Epithelial cell of esophagus (primary cell): ENCODE results near the gene UQCRHL.
"Not testable (repeated sequence)": the region's sequence is repeated elsewhere in the genome, so short reads cannot be mapped to it uniquely, and the experiment has no call there.

Experiments
- DNase-seq: peaks from one replicate; pipeline ENCODE4 v3.0.0; 2010; ENCODE audit warnings: low read depth
- H3K4me3 ChIP-seq: 2 replicates; pipeline ENCODE4 v1.5.1; 2011; ENCODE audit warnings: mild to moderate bottlenecking, low read length, control low read depth
- TF ChIP-seq, protein P1 (sequence below): IDR thresholded peaks from 2 replicates; pipeline ENCODE4 v1.5.1; 2011; ENCODE audit warnings: low read depth, mild to moderate bottlenecking, low read length, control low read depth, inconsistent platforms; ENCODE audit not compliant: insufficient read depth; ENCODE audit errors: missing control alignments

The UQCRHL gene

DNA sequence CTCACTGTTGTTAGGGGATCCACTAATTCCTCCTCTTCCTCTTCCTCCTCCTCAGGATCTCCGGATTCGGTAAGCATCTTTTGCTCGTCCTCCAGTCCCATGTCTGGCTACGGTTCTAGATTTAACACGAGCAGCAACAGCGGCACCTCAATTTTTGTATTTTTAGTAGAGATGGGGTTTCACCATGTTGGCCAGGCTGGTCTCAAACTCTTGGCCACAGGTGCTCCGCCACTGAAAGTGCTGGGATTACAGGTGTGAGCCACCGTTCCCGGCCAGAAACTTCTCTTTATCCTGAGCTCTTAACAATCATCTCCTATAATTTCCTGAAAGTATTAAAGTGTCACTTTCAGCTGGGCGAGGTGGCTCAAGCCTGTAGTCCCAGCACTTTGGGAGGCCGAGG lies at the start of gene UQCRHL:
UQCRHL (minus strand) TSS at position 101 of the 400 bp plus-strand sequence; CDS start at position 101, 0 bp downstream.
- DNase-seq, H3K4me3 ChIP-seq: not testable (repeated sequence)

DNA sequence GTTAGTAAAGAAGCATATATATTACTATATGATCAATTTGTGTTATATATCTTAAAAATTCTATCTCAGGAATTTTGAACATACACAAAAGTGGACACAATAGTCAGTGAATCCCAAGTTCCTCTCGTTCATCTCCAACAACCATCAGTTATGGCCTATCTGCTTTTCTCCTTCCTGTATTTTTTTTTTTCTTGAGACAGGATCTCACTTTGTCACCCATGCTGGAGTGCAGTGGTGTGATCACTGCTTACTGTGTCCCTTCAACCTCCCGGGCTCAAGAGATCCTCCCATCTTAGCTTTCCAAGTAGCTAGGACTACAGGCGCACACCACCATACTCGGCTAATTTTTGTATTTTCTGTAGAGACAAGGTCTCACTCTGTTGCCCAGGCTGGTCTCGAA lies 49.4 kb upstream of the UQCRHL start:
- no peak for DNase-seq
- TF ChIP-seq, protein P1, sequence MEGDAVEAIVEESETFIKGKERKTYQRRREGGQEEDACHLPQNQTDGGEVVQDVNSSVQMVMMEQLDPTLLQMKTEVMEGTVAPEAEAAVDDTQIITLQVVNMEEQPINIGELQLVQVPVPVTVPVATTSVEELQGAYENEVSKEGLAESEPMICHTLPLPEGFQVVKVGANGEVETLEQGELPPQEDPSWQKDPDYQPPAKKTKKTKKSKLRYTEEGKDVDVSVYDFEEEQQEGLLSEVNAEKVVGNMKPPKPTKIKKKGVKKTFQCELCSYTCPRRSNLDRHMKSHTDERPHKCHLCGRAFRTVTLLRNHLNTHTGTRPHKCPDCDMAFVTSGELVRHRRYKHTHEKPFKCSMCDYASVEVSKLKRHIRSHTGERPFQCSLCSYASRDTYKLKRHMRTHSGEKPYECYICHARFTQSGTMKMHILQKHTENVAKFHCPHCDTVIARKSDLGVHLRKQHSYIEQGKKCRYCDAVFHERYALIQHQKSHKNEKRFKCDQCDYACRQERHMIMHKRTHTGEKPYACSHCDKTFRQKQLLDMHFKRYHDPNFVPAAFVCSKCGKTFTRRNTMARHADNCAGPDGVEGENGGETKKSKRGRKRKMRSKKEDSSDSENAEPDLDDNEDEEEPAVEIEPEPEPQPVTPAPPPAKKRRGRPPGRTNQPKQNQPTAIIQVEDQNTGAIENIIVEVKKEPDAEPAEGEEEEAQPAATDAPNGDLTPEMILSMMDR: no peak
- no peak overlapping the region for H3K4me3 ChIP-seq

DNA sequence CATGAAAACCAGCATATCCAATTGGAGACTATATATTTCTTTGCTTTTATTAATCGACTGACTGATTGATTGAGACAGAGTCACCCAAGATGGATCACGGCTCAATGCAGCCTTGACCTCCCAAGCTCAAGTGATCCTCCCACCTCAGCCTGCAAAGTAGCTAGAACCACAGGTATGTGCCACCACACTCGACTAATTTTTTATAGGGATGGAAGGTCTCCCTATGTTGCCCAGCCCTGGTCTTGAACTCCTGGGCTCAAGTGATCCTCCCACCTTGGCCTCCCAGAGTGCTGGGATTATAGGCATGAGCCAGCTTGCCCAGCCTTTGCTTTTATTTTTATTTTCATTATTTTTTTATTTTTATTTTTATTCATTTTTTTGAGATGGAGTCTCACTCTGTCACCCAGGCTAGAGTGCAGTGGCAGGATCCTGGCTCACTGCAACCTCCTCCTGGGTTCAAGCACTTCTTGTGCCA lies 45.4 kb upstream of the UQCRHL start:
- DNase-seq: no peak
- TF ChIP-seq, protein P1: no peak

DNA sequence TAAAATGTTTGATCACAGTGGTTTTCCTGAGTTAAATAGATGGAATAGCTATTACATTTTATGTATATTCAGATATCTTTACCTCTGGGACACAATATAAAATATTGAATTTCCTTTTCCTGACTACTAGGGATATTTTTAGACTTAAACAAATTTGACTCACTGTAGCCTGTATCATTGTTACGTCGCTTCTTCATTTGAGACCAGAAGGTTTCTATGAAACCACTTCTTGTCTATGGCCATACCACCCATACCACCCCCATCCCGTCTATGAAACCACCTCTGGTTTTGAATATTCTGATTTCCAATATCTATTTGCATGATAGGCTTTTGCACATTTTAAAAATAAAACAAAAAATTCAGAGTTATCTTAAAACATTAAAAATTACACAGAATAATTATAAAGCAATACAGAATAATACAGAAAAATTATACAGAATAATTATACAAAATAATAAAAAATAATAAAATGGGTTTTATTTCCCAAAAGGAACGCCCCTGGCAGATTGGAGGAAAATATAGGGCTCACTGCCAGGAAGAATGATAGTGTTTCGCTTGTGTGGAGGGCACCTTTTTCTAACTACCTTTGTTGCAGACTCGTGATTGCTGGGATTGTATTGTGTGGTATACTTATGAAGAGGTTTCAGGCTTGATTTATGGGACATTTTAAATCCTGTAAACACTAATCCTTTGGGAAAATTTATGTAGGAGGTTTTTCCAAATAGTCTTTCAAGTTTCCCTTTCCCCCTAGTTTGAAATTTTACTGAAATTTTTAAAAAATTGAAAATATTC lies 44.8 kb upstream of the UQCRHL start:
- peak; percentile 36 for DNase-seq
- no peak overlapping the region for H3K4me3 ChIP-seq
- TF ChIP-seq, protein P1: no peak

More for the DNA sequence above, 45.4 kb upstream of the UQCRHL start:
- H3K4me3 ChIP-seq: no peak overlapping the region

DNA sequence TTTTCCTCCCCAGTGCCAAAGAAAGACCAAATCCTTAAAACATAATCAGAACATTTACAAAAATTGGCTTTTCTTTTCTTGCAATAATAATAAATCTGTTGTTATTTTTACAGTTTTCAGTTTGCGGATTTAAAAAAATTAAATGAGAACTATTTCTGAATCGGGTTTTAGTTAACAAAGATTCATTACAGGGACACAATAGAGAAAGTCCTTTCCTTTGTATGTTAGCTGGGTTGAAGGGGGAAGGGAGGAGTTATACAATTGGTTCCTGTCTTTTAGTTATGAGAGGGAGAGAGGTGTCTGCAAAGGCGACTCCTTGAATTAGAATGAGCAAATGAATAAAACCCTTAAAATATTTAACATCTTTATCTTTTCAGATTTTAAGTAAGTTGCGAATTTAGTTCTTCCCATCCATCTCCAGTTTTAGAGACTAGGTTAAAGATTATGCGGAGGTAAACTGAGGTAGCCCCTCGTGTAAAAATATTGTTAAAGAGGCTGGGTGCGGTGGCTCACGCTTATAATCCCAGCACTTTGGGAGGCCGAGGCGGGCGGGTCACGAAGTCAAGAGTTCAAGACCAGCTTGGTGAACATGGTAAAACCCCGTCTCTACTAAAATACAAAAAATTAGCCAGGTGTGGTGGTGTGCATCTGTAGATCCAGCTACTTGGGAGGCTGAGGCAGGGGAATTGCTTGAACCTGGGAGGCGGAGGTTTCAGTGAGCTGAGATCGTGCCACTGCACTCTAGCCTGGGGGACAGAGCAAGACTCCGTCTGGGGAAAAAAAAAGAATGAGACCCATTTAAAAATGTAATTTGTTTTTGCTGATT lies 44.0 kb upstream of the UQCRHL start:
- DNase-seq: peak; percentile 27
- H3K4me3 ChIP-seq: peak overlapping the region; percentile 98
- TF ChIP-seq, protein P1: no peak

DNA sequence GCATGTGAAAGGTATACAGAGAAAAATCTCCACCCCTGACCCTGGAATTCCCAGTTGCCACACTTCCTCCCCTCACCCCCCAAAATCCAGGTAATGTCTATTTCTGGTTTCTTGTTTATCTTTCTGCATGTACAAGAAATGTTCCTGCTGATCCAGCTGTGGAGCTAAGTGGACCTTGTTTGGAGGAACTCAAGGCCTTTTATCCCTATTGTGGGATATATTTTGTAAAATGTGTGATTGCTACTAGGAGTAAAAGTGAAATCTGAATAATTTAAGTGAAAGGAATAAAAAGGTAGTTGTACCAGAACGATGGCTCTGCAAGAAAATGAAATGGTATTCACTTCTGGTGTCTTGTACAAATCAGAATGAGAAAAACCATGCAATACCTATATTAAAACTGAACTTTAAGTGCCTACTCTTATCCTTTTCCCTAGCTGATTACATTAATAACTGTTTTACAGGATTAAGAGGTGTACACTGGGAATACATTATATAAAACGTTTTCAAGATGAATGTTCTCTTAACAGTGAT lies 43.1 kb upstream of the UQCRHL start:
- TF ChIP-seq, protein P1: no peak
- peak; percentile 22 for DNase-seq
- H3K4me3 ChIP-seq: peak overlapping the region; percentile 98

DNA sequence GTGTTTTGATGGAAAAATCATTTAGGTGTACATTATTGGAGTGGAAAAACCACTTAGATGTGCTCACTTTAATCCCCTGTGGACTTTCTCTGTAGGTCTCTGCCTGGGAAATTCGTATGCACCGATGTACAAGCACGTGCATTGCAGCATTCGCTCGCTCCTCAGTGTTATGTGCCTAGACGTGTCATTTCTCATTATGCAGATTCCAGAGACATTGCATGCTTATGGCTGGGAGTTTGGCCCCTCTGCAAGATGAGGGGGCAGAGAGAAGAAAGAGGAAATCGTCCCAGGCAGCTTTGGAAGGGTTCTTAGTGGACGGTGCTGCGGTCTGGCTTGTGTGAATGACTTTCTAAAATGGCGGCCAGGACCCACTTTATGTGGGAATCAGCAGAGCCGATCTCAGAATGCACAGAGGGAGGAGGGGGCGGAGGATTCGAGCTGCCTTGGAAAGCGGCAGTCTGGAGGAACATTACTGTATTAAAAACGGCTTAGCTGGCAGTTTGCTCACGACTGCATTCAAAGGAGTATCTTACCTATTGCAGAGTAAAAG lies 42.4 kb upstream of the UQCRHL start:
- peak; percentile 72 for DNase-seq
- TF ChIP-seq, protein P1: no peak
- peak overlapping the region; percentile 98 for H3K4me3 ChIP-seq
